ENCODE measurements around the gene ADCY2.

The ADCY2 gene

GRCh38 chr5:7611518-7611917, 215.6 kb downstream of the ADCY2 start:
- Histone ChIP-seq H3K36me3 (ENCODE audit: control insufficient read depth, insufficient read depth, low read length) (no peaks in the 10 kb centered on the region), H3K4me3 (ENCODE audit: low read depth, low read length) (no peak overlapping the region), H3K27me3 (ENCODE audit: control insufficient read depth, insufficient read depth, low read length) (no peaks in the 10 kb centered on the region), H3K4me1 (ENCODE audit: control insufficient read depth, insufficient read depth, low read length) (peaks cover 7% of the 10 kb centered on the region), H3K9me3 (ENCODE audit: control insufficient read depth, insufficient read depth, low read length) (no peaks in the 10 kb centered on the region), H3K9ac (ENCODE audit: low read depth, low read length) (no peak overlapping the region)

GRCh38 chr5:7615566-7616061, 219.7 kb downstream of the ADCY2 start:
- H3K4me1 ChIP-seq (ENCODE audit: control insufficient read depth, insufficient read depth, low read length), result peaks cover 1% of the 10 kb centered on the region
- H3K9ac ChIP-seq (ENCODE audit: low read depth, low read length), result no peak overlapping the region
- H3K27me3 ChIP-seq (ENCODE audit: control insufficient read depth, insufficient read depth, low read length), result no peaks in the 10 kb centered on the region
- H3K4me3 ChIP-seq (ENCODE audit: low read depth, low read length), result no peak overlapping the region
- no peaks in the 10 kb centered on the region for H3K9me3 ChIP-seq (ENCODE audit: control insufficient read depth, insufficient read depth, low read length)
- no peaks in the 10 kb centered on the region for H3K36me3 ChIP-seq (ENCODE audit: control insufficient read depth, insufficient read depth, low read length)

- no peaks in the 10 kb centered on the region for H3K9me3 ChIP-seq (ENCODE audit: control insufficient read depth, insufficient read depth, low read length)
- peaks cover 4% of the 10 kb centered on the region for H3K4me1 ChIP-seq (ENCODE audit: control insufficient read depth, insufficient read depth, low read length)
- no peaks in the 10 kb centered on the region for H3K36me3 ChIP-seq (ENCODE audit: control insufficient read depth, insufficient read depth, low read length)
- H3K4me3 ChIP-seq (ENCODE audit: low read depth, low read length), result no peak overlapping the region
- no peak overlapping the region for H3K9ac ChIP-seq (ENCODE audit: low read depth, low read length)
- no peaks in the 10 kb centered on the region for H3K27me3 ChIP-seq (ENCODE audit: control insufficient read depth, insufficient read depth, low read length)
Measured at GRCh38 chr5:7616897-7617296, 221.0 kb downstream of the ADCY2 start.

GRCh38 chr5:7622498-7622897, 226.6 kb downstream of the ADCY2 start:
- H3K4me1 ChIP-seq (ENCODE audit: control insufficient read depth, insufficient read depth, low read length), result peaks cover 4% of the 10 kb centered on the region

GRCh38 chr5:7625740-7626139, 229.8 kb downstream of the ADCY2 start:
- no peak overlapping the region for H3K4me3 ChIP-seq (ENCODE audit: low read depth, low read length)
- H3K36me3 ChIP-seq (ENCODE audit: control insufficient read depth, insufficient read depth, low read length), result peaks cover 4% of the 10 kb centered on the region

More at GRCh38 chr5:7622498-7622897, 226.6 kb downstream of the ADCY2 start:
- H3K27me3 ChIP-seq (ENCODE audit: control insufficient read depth, insufficient read depth, low read length), result no peaks in the 10 kb centered on the region
- no peak overlapping the region for H3K4me3 ChIP-seq (ENCODE audit: low read depth, low read length)
- no peak overlapping the region for H3K9ac ChIP-seq (ENCODE audit: low read depth, low read length)
- peaks cover 4% of the 10 kb centered on the region for H3K36me3 ChIP-seq (ENCODE audit: control insufficient read depth, insufficient read depth, low read length)
- no peaks in the 10 kb centered on the region for H3K9me3 ChIP-seq (ENCODE audit: control insufficient read depth, insufficient read depth, low read length)

GRCh38 chr5:7628248-7628647, 232.3 kb downstream of the ADCY2 start:
- Histone ChIP-seq H3K36me3 (ENCODE audit: control insufficient read depth, insufficient read depth, low read length) (peaks cover 4% of the 10 kb centered on the region), H3K9me3 (ENCODE audit: control insufficient read depth, insufficient read depth, low read length) (no peaks in the 10 kb centered on the region), H3K4me1 (ENCODE audit: control insufficient read depth, insufficient read depth, low read length) (no peaks in the 10 kb centered on the region), H3K27me3 (ENCODE audit: control insufficient read depth, insufficient read depth, low read length) (no peaks in the 10 kb centered on the region), H3K9ac (ENCODE audit: low read depth, low read length) (no peak overlapping the region), H3K4me3 (ENCODE audit: low read depth, low read length) (no peak overlapping the region)

More at GRCh38 chr5:7625740-7626139, 229.8 kb downstream of the ADCY2 start:
- Histone ChIP-seq H3K9me3 (ENCODE audit: control insufficient read depth, insufficient read depth, low read length) (no peaks in the 10 kb centered on the region), H3K27me3 (ENCODE audit: control insufficient read depth, insufficient read depth, low read length) (no peaks in the 10 kb centered on the region), H3K4me1 (ENCODE audit: control insufficient read depth, insufficient read depth, low read length) (peaks cover 2% of the 10 kb centered on the region), H3K9ac (ENCODE audit: low read depth, low read length) (no peak overlapping the region)

GRCh38 chr5:7628820-7629219, 232.9 kb downstream of the ADCY2 start:
- no peaks in the 10 kb centered on the region for H3K4me1 ChIP-seq (ENCODE audit: control insufficient read depth, insufficient read depth, low read length)
- H3K9me3 ChIP-seq (ENCODE audit: control insufficient read depth, insufficient read depth, low read length), result no peaks in the 10 kb centered on the region
- H3K4me3 ChIP-seq (ENCODE audit: low read depth, low read length), result no peak overlapping the region
- peaks cover 4% of the 10 kb centered on the region for H3K36me3 ChIP-seq (ENCODE audit: control insufficient read depth, insufficient read depth, low read length)
- H3K27me3 ChIP-seq (ENCODE audit: control insufficient read depth, insufficient read depth, low read length), result no peaks in the 10 kb centered on the region
- H3K9ac ChIP-seq (ENCODE audit: low read depth, low read length), result no peak overlapping the region

GRCh38 chr5:7629561-7629960, 233.6 kb downstream of the ADCY2 start:
- Histone ChIP-seq H3K4me1 (ENCODE audit: control insufficient read depth, insufficient read depth, low read length) (no peaks in the 10 kb centered on the region), H3K27me3 (ENCODE audit: control insufficient read depth, insufficient read depth, low read length) (no peaks in the 10 kb centered on the region), H3K9me3 (ENCODE audit: control insufficient read depth, insufficient read depth, low read length) (no peaks in the 10 kb centered on the region), H3K36me3 (ENCODE audit: control insufficient read depth, insufficient read depth, low read length) (peaks cover 4% of the 10 kb centered on the region), H3K4me3 (ENCODE audit: low read depth, low read length) (no peak overlapping the region), H3K9ac (ENCODE audit: low read depth, low read length) (no peak overlapping the region)

GRCh38 chr5:7634837-7635236, 238.9 kb downstream of the ADCY2 start:
- Histone ChIP-seq H3K4me3 (ENCODE audit: low read depth, low read length) (no peak overlapping the region), H3K9me3 (ENCODE audit: control insufficient read depth, insufficient read depth, low read length) (no peaks in the 10 kb centered on the region), H3K9ac (ENCODE audit: low read depth, low read length) (no peak overlapping the region), H3K36me3 (ENCODE audit: control insufficient read depth, insufficient read depth, low read length) (no peaks in the 10 kb centered on the region), H3K27me3 (ENCODE audit: control insufficient read depth, insufficient read depth, low read length) (no peaks in the 10 kb centered on the region), H3K4me1 (ENCODE audit: control insufficient read depth, insufficient read depth, low read length) (no peaks in the 10 kb centered on the region)

- Histone ChIP-seq H3K4me3 (ENCODE audit: low read depth, low read length) (no peak overlapping the region), H3K9me3 (ENCODE audit: control insufficient read depth, insufficient read depth, low read length) (no peaks in the 10 kb centered on the region), H3K9ac (ENCODE audit: low read depth, low read length) (no peak overlapping the region), H3K36me3 (ENCODE audit: control insufficient read depth, insufficient read depth, low read length) (no peaks in the 10 kb centered on the region), H3K27me3 (ENCODE audit: control insufficient read depth, insufficient read depth, low read length) (no peaks in the 10 kb centered on the region), H3K4me1 (ENCODE audit: control insufficient read depth, insufficient read depth, low read length) (no peaks in the 10 kb centered on the region)
Measured at GRCh38 chr5:7638456-7638855, 242.5 kb downstream of the ADCY2 start.

- H3K36me3 ChIP-seq (ENCODE audit: control insufficient read depth, insufficient read depth, low read length), result no peaks in the 10 kb centered on the region
- H3K4me3 ChIP-seq (ENCODE audit: low read depth, low read length), result no peak overlapping the region
- no peak overlapping the region for H3K9ac ChIP-seq (ENCODE audit: low read depth, low read length)
- H3K27me3 ChIP-seq (ENCODE audit: control insufficient read depth, insufficient read depth, low read length), result no peaks in the 10 kb centered on the region
- H3K9me3 ChIP-seq (ENCODE audit: control insufficient read depth, insufficient read depth, low read length), result no peaks in the 10 kb centered on the region
- peaks cover 3% of the 10 kb centered on the region for H3K4me1 ChIP-seq (ENCODE audit: control insufficient read depth, insufficient read depth, low read length)
Measured at GRCh38 chr5:7642029-7642428, 246.1 kb downstream of the ADCY2 start.

GRCh38 chr5:7644723-7645122, 248.8 kb downstream of the ADCY2 start:
- Histone ChIP-seq H3K9ac (ENCODE audit: low read depth, low read length) (no peak overlapping the region), H3K4me3 (ENCODE audit: low read depth, low read length) (no peak overlapping the region), H3K36me3 (ENCODE audit: control insufficient read depth, insufficient read depth, low read length) (no peaks in the 10 kb centered on the region), H3K4me1 (ENCODE audit: control insufficient read depth, insufficient read depth, low read length) (peaks cover 3% of the 10 kb centered on the region), H3K9me3 (ENCODE audit: control insufficient read depth, insufficient read depth, low read length) (no peaks in the 10 kb centered on the region), H3K27me3 (ENCODE audit: control insufficient read depth, insufficient read depth, low read length) (no peaks in the 10 kb centered on the region)

Measured in iPS-15b (cell line).